ENCODE data around the gene DLX1. TPM values are rescaled to one million over a fixed set of nuclear protein-coding genes. Genes with fewer than 3 reads are reported as not detected.

DLX1 gene
- total RNA-seq, 1 experiment from 2014 or later: 2.0 TPM

GRCh38 chr2:172052000-172052983 is 33.0 kb upstream of the DLX1 start:
- Histone ChIP-seq H4K20me1 (ENCODE audit: insufficient read depth) (no peaks in the 10 kb centered on the region), H3K9ac (ENCODE audit: low read length) (no peak overlapping the region), H3K79me2 (ENCODE audit: insufficient read depth, low read length) (no peaks in the 10 kb centered on the region), H3K4me1 (ENCODE audit: control insufficient read depth in 1 of 2, insufficient read depth in 2 of 2, low read length in 2 of 2) (no peaks in the 10 kb centered on the region), H3K4me3 (replicated peaks in 1 of 2; ENCODE audit: low read depth in 1 of 2, low read length in 2 of 2) (no peak overlapping the region), H3K27ac (ENCODE audit: low read depth, low read length) (no peak overlapping the region), H3K27me3 (ENCODE audit: insufficient read depth, low read length) (no peaks in the 10 kb centered on the region), H2AFZ (ENCODE audit: low read depth, low read length, poor library complexity, severe bottlenecking) (no peak overlapping the region), H3K4me2 (ENCODE audit: low read length) (no peak overlapping the region), H3K9me3 (ENCODE audit: control insufficient read depth in 1 of 2, insufficient read depth in 1 of 2, low read depth in 1 of 2, low read length in 2 of 2) (no peaks in the 10 kb centered on the region), H3K36me3 (ENCODE audit: control insufficient read depth in 1 of 2, insufficient read depth in 2 of 2, low read length in 2 of 2) (no peaks in the 10 kb centered on the region), H3K9me2 (ENCODE audit: insufficient read depth) (no peaks in the 10 kb centered on the region)
- BruUV-seq (replicated peaks): no TSS peak
- intact Hi-C loops (cut with micrococcal nuclease): no loop called here
- ChIA-PET RAD21 (ENCODE audit: low non-redundant PET in 1 of 2, low total read pairs in 2 of 2, uncharacterized antibody in 2 of 2, unreplicated experiment in 2 of 2) (no interaction called here), CTCF (no interaction called here), POLR2A (no interaction called here)
- ATAC-seq (no peak), DNase-seq (ENCODE audit: low read depth, low spot score) (no peak)
- no peak for TF ChIP-seq CEBPB (IDR thresholded peaks at IDR 0.05; ENCODE audit: low read depth)
- no peak for TF ChIP-seq SP1 (IDR thresholded peaks at IDR 0.05; ENCODE audit: low read depth)
- TF ChIP-seq, protein P1, sequence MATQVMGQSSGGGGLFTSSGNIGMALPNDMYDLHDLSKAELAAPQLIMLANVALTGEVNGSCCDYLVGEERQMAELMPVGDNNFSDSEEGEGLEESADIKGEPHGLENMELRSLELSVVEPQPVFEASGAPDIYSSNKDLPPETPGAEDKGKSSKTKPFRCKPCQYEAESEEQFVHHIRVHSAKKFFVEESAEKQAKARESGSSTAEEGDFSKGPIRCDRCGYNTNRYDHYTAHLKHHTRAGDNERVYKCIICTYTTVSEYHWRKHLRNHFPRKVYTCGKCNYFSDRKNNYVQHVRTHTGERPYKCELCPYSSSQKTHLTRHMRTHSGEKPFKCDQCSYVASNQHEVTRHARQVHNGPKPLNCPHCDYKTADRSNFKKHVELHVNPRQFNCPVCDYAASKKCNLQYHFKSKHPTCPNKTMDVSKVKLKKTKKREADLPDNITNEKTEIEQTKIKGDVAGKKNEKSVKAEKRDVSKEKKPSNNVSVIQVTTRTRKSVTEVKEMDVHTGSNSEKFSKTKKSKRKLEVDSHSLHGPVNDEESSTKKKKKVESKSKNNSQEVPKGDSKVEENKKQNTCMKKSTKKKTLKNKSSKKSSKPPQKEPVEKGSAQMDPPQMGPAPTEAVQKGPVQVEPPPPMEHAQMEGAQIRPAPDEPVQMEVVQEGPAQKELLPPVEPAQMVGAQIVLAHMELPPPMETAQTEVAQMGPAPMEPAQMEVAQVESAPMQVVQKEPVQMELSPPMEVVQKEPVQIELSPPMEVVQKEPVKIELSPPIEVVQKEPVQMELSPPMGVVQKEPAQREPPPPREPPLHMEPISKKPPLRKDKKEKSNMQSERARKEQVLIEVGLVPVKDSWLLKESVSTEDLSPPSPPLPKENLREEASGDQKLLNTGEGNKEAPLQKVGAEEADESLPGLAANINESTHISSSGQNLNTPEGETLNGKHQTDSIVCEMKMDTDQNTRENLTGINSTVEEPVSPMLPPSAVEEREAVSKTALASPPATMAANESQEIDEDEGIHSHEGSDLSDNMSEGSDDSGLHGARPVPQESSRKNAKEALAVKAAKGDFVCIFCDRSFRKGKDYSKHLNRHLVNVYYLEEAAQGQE (IDR thresholded peaks at IDR 0.05; ENCODE audit: low read depth): no peak
- TF ChIP-seq, protein P2, sequence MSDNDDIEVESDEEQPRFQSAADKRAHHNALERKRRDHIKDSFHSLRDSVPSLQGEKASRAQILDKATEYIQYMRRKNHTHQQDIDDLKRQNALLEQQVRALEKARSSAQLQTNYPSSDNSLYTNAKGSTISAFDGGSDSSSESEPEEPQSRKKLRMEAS (IDR thresholded peaks at IDR 0.05): no peak
- TF ChIP-seq CBX3 (IDR thresholded peaks at IDR 0.05; ENCODE audit: low read depth): no peak
- no peak for TF ChIP-seq EZH2 (IDR thresholded peaks at IDR 0.05)
- no peak for TF ChIP-seq EGR1 (IDR thresholded peaks at IDR 0.05; ENCODE audit: low read depth)
- TF ChIP-seq SIN3A (IDR thresholded peaks at IDR 0.05; ENCODE audit: low read depth): no peak
